ENCODE data around the gene VPS13D.

GRCh38 chr1:12302798-12303447 lies 73.1 kb downstream of the VPS13D start:
- TF ChIP-seq EP300 (IDR thresholded peaks at IDR 0.05) (no peak), CTCF (IDR thresholded peaks at IDR 0.05) (no peak)

Data from ovary (tissue), 3 donors.